Fibroblast of peridontal ligament (primary cell): Measurements from ENCODE around the gene TOMM6.
"Not testable (repeated sequence)": the region's sequence is repeated elsewhere in the genome, so short reads cannot be mapped to it uniquely, and the experiment has no call there.

Experiments
- DNase-seq: peaks from one replicate; pipeline ENCODE4 v3.0.0-alpha.2; 2010; ENCODE audit errors: extremely low read depth

The TOMM6 gene

GRCh38 chr6:41785254-41785653, 2.2 kb upstream of the TOMM6 start:
- DNase-seq, result no peak

GRCh38 chr6:41785689-41786450, 1.6 kb upstream of the TOMM6 start:
- DNase-seq, result no peak

- peak; percentile 55 for DNase-seq
Measured at GRCh38 chr6:41786451-41787218, 859 bp upstream of the TOMM6 start.

GRCh38 chr6:41789390-41789724, 1.9 kb downstream of the TOMM6 start:
- DNase-seq, result no peak

GRCh38 chr6:41790045-41790444, 2.6 kb downstream of the TOMM6 start:
- no peak for DNase-seq

DNA sequence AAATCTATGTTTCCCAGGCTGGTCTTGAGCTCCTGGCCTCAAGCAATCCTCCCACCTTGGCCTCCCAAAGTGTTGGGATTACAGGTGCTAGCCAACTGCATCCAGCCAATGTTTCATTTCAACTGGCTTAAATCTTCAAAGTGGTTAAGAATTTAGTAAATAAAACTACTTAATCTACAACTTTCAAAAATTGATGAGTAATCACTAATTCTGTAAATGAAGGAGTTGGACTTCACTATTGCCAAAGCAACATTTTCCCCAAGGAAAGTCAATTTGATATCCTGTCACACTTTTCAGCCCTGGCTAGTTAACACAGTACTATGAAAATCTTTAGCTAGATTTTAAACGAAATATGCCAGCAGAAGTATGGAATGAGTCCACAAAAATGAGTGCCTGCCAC, 3.8 kb downstream of the TOMM6 start:
- no peak for DNase-seq

GRCh38 chr6:41791984-41792383, 4.5 kb downstream of the TOMM6 start:
- no peak for DNase-seq

GRCh38 chr6:41796474-41796873, 9.0 kb downstream of the TOMM6 start:
- DNase-seq, result no peak

DNA sequence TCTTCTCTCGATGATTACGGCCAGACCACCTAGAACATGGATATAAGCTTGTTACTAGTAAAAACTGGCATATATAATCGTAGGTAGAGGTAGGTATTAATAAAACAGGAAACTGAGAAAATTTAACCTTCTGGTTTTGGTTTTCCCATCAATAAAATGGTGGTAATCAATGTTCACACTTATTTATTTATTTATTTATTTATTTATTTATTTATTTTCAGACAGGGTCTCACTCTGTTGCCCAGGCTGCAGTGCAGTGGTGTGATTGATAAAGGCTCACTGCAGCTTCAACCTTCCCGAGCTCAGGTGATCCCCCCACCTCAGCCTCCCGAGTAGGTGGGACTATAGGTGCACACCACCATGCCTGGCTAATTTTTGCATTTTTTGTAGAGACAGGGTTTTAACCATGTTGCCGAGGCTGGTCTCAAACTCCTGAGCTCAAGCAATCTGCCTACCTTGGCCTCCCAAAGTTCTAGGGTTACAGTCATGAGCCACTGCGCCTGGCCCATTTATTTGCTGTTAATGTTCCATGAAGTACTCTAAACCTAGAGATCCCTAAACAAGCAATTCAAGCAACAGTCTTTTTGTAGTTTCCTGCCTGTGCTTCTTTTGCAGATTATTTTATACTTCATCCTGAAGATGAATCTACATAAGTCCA, 11.5 kb downstream of the TOMM6 start:
- no peak for DNase-seq

DNA sequence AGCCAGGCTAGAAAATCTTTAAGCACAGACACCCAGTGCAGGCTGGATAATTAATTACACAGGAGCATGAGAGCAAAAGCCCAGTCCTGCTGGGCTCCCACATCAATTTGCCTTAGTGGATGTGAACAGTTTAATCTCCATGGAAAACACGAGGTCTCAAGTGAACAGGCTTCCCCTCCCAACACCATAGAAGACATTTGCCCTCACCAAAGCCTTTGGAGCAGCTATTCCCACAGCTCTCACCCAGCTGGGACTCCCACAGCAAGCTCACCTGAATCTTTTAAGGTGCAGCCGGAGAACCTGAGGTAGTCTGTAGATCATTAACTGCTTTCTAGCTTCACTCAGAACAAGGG, 12.0 kb downstream of the TOMM6 start:
- no peak for DNase-seq

DNA sequence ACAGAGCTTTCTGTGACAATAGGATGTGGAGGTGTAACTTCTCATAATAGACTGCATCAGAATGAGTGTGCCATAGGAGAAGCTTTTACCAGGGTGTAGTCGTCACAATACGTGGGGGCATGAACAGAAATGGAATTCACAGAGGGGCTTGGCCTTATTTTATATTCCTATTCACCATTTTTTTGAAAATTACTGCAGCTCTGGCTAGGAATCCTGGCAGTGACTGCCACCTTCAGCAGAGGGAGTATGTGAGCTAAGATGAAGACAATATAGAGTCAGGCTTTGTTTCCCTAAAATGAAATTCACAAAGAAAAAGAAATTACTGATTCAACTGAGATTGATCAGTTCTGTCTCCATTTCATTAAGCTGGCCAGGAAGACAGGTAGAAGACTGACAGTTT, 13.9 kb downstream of the TOMM6 start:
- DNase-seq, result peak; percentile 50

DNA sequence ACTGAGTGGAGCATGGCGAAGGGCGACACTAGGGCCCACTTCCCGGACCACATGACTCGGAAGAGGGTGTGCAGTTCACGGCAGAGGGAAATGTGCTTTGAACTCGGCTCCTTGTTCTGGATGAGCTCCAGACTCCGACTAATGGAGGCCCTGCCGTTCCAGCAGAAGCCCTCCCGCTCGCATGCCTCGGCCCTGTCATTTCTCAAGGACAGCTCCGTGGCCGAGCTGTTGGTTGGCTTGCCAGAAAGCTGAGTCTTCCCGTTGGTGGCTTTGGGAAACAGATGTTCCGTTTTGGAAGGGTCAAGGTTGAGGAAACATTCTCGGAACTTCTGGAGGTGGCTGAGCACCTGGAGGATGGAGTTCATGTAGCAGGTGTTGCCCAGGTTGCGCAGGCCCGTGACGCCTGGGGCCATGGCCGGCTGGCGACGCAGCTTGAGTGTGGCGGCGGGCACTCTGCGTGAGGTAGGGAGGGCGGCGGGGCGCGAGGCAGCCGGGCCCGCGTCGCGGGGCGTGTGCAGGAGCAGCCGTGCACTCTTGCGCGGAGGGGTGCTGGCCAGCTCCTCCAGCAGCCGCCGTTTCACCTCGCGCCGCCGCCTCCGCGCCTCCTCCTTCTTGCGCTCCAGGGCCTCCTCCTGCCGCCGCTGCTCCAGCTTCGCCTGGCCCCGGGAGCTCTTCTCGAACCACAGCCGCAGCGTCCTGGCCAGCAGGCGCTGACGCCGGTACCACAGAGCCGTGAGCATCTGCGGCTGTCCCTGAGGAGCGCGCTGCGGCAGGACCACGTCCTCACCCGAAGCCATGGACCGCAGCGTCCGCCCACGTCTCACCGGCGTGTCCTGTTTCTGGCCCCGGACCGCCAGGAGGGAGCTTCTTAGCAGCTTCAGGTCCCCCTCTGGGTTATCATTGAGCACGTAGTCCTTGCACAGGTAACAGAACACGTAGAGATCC, 18.6 kb downstream of the TOMM6 start:
- no peak for DNase-seq

DNA sequence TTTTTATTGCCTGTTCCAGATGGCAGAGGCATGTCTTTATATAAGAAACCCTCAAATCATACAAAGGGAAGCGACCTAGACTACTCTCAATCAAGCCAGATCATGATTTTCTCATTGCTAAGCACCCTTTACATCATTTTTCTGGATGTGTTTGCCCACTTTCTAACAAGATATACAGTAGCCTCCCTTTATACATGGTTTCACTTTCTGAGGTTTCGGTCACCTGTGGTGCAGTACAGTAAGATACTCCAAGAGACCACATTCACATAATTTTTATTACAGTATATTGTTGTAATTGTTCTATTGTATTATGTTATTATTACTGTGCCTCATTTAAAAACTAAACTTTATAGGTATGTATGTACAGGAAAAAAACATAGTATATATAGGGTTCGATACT, 23.6 kb downstream of the TOMM6 start:
- no peak for DNase-seq

GRCh38 chr6:41811946-41812345, 24.5 kb downstream of the TOMM6 start:
- DNase-seq, result not testable (repeated sequence)

DNA sequence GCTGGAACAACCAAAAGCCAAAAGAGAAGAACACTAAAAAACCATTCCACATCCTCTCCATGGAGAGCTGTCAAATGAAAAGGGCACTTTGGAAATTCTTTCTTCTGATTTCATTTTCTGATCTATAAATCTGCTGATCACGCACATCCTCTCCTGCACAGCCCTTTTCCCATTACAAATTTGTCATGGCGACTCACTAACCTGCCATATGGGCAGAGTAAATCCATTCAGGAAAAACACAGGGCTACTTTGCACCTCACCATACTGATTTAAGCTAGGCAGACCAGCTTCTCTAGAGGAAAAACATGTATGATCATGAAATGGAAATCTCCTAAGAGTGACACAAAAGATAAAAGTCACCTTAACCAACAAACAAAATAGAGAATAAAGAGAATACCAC, 26.0 kb downstream of the TOMM6 start:
- no peak for DNase-seq

- no peak for DNase-seq
Measured at GRCh38 chr6:41813956-41814355, 26.5 kb downstream of the TOMM6 start.

GRCh38 chr6:41814629-41815028, 27.1 kb downstream of the TOMM6 start:
- DNase-seq, result no peak

GRCh38 chr6:41815587-41815986, 28.1 kb downstream of the TOMM6 start:
- no peak for DNase-seq

DNA sequence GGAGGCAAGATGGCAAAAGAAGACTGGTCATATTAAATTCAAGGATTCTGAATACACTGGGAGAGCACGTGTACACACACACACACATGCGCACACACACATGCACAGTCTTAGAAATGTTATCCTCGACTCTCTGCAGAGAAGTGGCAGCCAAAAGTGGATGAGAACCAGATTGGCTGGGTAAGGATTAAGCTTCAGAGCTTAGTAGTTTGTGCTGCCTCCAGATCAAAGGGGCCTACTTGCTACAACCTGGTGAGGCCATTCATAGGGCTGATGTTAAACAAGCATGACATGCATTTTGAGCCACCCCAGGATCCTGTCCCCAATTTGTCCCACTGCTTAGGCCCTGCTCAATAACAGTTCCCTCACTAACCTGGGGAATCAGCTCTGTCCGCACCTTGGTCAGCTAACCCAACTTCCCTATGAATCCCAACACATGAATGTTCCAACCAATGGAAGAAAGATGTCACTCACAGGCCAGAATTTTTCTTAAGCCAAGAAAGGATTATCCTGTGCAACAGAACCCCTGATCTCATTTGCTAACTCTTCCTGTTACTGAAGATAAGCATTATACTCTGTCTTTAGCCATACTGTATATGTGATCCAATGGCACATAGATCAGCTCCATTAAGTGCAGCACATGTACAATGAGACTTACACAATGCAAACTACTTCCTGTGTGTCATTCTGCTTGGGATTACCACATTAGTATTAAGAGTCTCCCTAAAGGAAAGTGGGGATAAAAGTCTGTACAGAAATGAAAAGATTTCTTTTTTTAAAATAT, 31.0 kb downstream of the TOMM6 start:
- peak; percentile 8 for DNase-seq

DNA sequence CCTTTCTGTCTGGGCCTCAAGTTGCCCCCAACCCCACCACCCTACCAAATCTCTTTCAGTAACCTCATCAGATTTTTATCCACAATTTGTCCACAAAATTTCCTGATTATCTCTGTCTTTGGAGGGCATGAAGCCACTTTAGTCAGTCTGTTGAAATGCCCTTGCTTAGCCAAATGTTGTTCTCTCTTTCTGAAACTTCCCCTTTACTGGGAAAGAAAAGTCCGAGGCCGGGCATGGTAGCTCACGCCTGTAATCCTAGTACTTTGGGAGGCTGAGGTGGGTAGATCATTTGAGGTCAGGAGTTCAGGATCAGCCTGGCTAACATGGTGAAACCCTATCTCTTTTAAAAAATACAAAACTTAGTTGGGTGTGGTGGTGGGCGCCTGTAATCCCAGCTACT, 33.8 kb downstream of the TOMM6 start:
- no peak for DNase-seq

DNA sequence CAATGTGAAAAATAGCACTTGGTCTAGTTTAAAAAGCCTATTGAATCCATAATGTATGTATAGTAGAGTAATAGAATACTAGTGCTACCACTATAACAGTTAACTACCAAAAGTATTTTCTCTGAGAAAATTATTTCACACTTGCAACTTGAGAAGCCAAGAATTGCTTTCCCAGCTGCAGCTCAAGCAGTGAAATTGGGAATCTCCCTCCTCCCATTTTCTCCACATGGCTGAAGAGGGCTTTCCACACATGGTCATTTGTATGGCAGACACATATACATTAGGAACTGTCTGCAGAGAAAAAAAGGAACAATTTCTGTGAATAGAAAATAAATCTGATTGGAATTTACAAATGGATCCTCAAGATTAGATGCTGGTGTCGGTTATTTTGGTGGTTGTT, 34.5 kb downstream of the TOMM6 start:
- no peak for DNase-seq
